Lung microvascular endothelial cell (primary cell): ENCODE results near the gene TNS3. TPM values are rescaled to one million over a fixed set of nuclear protein-coding genes. Genes with fewer than 3 reads are reported as not detected.
"Not testable (repeated sequence)": the region's sequence is repeated elsewhere in the genome, so short reads cannot be mapped to it uniquely, and the experiment has no call there.

Experiments
- DNase-seq, 2 donors: peaks; one replicate each; pipeline versions ENCODE4 v3.0.0 to v3.0.0-alpha.2; 2010; ENCODE audit warnings: low read depth in 2 of 2
- total RNA-seq: library from RNA; depleted of rRNA; stranded (reverse); fragments of >200 nt; gene quantifications from 2 replicates; pipeline ENCODE4 v1.2.1, GENCODE V29; 2014

The TNS3 gene
- 6.8 and 10.3 TPM in 2 replicates for total RNA-seq

DNA sequence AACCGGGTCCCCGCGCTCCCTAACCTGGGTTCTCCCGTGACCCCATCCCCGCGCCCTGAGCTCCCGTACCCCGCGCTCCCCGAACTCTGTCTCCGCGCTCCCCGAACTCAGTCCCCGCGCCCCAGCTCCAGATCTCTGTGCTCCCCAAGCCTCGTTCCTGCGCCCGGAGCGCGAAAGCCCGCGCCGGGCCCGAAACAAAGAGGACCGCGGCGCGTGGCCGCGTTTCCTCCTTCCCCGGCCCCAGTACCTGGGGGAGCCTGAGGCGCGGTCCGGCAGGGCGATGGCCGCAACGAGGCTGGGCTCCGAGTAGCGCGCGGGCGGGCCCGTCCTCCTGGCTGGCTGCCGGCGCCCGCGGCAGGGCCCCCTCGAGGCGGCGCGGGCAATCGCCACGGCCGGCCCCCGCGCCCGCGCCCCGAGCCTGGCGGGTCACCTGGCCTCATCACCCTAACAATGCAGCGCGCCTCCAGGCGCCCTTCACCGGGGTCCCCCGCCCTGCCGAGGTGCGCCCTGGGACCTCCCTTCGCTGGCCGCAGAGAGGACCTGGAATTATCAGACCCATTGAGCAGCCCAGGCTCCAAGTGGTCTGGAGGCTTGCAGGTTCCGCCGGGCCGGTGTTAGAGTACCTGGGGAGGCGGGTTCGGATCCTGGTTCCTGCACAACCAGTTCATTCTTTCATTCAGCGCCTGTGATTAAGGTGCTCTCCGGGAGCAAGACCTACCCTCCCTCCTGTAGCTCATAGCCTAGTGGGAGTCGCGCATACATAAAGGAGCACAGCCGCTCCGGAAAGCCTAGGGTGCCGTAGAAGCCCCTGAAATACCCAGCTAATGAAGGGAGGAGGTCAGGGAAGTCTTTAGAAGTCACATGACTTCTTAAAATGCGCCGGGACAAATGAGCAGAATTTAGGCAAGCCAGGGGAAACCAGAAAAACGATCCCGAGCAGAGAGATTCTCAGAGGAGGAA is at the start of gene TNS3:
Gene TNS3 (minus strand): TSS at position 308 of the 960 bp plus-strand sequence. CDS start 142,475 bp downstream, outside the sequence.
- peak; percentile 56 to 65 for DNase-seq

DNA sequence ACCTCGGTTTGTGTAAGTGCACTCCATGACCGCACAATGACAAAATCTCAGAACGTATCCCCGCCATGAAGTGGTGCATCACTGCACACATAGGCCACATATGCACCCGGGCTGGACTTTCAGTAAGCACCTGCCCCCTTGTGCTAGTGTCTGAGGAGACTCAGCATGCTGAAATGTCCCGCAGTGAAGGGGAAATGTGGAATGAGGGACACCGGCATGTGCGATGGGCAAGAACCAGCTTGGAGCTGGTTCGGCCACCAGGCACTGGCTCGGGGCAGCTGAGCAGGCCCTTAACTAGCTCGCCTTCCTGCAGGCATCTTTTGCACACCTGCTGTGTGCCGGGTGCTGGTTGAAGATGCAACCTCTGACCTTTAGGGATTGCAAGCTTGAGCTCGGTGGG is 49.8 kb upstream of the TNS3 start:
- no peak for DNase-seq

DNA sequence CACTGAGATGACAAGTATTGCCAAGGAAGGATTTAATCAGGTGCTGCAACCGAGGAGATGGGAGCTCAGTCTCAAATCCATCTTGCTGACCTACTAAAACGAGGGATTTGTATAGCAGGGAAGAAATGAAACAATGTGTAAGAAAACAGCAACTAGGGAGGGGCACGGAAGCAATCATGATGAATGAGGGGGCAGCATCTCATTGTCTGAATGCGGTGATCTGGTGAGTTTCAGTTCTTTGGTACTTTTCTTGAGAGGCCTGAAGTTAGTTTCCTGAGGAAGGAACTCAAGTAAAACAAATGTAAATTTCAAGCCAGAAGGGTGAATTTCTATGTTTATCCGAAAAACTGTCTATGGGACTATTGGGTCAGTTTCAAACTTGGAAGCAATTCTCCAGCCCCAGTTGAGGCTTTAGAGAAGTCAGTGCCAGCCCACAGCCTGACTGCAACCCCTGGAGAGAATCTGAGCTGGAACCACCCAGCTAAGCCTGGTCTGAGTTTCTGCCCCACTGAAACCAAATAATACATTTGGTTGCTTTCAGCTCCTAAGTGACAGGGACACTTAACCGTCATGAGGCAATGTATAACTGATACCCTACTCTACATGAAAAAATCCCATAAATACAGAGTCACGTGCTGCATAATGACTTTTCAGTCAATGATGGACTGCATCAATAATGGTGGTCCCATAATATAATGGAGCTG is 45.8 kb upstream of the TNS3 start:
- peak in 1 of 2 donors; percentile 44 for DNase-seq

DNA sequence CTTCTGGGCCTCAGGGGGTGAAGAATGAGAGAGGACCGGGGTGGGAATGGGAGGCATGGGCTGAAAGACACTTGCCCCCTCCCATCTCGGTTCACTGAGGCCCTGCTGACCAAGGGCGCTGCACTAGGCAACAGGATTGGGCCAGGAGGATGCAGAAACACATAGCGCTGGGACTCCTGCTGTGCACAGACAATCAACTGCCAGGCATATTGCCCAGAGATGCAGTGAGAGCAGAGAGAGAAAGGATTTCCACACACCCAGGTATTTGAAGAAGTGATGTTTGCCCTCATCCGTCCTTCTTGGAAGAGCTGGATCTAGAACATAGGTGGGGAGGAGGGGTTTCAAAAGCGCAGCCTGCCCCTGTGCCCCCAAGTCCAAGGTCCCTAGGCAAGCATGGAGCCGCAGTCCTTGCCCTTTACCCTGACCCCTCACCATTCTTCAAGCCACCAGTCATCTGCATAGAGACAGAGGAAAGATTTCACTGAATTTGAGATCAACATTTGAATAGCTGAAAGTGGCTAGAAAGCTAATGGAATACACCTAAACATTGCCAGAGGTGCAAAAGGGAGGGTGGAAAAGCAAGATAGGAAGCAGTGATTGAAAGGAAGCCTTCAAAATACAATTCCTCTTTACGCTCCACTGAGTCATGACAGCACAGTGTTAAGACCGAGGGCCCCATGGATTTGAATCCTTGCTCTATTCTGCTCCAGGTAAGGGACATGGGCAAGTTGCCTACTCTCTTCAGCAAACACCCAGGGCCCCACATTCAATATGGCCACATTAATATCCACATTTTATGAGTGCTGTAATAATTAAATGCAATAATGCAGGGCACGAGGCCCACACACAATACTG is 44.2 kb upstream of the TNS3 start:
- DNase-seq: no peak

DNA sequence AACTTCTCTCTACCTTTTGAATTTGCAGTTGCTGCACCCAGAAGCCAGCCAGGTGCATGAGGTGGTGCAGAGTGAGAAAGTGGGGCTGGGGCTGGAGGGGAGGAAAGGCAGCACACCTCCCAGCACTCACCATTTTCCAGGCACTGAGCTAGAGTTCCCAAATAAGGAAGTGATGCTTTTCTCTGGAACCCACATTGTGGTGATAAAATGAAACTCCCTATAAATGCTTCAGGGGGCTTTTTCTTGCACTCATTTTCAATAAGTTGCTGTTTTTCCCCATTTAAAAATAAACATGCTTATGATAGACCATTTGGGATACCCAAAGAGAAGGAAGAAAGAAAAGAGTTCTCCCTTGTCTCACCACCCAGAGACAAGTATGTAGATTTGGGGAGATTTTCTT is 42.8 kb upstream of the TNS3 start:
- DNase-seq: no peak

DNA sequence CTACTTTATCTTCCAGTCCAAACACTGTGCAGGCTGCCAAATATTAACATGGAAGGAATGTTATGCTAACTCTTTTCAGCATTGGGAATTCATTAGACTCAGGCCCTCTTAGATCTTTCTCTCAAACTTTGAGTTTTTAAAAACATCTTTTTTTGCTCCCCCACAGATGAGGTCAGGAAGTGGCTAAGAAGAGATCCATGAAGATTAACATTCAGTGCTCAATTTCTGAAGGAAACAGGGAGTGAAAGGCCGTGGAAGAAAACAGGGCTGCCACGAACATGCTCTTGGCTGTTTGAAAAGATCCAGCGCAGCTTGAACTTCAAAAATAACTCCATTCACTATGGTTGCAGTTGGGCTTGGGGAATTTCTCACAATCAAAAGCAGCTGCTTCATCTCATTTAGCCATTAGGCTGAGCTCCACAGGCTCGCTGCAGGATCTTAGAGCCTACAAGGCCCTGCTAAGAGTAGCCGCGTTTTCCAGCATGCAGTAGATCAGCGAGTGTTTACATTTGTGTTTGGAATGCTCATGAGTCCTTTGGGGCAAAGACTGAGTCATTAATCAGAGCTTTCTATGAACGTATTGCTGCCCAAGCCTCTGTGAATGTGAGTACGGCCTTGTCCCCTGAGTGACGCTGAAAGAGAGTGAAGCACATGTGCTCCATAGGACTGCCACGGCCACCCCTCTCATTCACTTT is 41.2 kb upstream of the TNS3 start:
- peak in 1 of 2 donors; percentile 34 for DNase-seq

DNA sequence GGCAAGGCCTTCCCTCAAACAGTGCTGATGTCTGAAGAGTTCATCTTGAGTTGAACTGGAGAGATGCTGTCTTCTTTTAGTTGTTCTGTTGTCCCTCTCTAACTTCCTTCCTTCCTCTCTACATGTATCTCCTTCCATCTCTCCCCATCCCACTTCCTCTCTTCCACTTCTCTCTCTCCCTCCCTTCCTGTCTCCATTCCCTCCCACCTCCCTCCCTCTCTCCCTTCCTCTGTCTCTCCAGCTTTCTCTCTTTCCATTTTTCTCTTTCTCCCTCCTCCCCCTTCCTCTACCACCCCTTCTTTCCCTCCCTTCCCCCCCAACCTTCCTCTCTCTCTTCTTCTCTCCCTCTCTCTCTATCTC is 40.7 kb upstream of the TNS3 start:
- no peak for DNase-seq

DNA sequence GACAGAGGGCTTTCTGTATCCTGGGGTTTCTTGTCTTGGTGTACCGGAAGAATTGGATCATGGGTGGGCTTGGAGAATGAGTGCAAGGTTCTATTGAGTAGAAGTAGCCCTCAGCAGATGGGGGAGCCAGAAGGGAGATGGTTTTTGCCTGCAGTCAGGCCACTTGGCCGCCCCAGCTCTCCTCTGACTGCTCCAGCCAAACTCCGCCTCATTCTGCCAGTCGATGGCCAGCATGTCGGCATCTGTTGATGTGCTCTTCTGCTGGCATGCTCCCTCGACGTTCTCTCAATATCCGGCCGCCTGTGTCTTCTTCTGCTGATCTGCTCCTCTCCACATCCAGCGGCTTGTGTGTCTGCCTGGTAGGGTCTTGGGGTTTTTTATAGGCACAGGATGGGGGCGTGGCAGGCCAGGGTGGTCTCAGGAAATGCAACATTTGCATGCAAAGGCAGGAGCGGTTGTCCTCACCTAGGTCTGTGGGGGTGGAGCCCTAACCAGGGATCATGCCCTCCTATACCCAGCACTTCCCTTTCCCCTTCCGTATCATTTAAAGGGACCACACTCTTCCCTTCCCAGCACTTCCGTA is 40.2 kb upstream of the TNS3 start:
- DNase-seq: no peak

DNA sequence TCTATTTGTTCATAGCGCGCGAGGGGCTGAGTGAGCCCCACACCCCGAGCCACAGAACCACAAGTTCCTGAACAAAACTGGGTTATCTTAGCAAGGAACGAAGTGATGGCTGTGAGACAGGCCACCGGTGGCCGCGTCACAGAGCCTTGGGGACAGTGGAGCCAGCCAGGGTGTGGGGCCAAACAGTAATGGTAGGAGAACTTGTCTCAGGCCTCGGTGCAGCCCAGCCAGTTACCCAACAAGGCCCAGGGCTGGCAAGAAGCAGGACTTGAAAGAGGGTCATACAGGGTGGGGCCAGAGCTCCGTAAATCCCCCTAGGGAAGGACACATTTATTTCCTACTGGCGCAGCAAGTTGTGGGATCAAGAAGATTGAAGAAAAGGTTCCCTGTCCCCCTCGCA is 39.4 kb upstream of the TNS3 start:
- DNase-seq: no peak

DNA sequence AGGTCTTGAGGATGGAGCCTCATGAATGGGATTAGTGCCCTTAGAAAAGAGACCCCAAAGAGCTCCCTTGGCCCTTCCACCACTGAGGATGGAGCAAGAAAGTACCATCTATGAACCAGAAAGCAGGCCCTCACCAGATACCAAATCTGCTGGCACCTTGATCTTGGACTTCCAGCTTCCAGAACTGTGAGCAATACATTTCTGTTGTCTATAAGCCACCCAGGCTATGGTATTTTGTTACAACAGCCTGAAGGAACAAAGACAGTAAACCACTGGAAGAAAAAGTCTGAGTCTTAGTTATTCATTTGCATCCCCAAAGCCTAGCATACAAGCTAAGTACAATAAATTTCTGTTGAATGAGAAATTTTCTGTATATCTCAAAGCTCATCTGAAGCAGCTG is 37.9 kb upstream of the TNS3 start:
- no peak for DNase-seq

DNA sequence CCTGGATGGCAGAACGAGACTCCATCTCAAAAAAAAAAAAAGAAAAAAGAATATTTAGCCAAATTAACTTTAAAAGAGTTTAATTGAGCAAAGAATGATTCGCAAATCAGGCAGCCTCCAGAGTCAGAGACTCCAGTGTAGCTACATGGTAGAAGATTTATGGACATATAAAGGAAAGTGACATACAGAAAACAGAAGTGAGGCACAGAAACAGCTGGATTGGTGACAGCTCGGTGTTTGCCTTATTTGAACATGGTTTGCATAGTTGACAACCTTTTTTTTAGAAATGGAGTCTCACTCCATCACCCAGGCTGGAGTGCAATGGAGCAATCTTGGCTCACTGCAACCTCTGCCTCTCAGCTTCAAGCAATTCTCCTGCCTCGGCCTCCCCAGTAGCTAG is 35.2 kb upstream of the TNS3 start:
- no peak for DNase-seq

DNA sequence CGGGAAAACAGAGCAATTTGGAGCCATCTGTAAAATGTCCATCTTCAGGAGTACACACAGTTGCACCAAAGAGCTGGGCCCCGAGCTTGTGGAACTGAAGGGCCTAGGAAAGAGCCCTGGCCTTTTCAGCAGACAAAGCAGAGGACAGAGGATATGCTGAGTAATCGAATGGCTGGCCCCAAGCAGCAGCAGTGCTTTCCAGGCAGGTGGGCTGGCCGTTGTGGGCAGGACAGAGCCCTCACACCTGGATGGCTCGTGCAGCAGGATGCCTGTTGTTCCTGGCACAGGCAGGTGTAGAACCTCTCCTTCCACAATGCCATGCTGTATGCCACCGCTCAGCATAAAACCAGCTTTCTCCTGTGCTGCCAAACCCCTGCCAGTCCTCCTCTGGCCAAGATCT is 32.5 kb upstream of the TNS3 start:
- DNase-seq: no peak

DNA sequence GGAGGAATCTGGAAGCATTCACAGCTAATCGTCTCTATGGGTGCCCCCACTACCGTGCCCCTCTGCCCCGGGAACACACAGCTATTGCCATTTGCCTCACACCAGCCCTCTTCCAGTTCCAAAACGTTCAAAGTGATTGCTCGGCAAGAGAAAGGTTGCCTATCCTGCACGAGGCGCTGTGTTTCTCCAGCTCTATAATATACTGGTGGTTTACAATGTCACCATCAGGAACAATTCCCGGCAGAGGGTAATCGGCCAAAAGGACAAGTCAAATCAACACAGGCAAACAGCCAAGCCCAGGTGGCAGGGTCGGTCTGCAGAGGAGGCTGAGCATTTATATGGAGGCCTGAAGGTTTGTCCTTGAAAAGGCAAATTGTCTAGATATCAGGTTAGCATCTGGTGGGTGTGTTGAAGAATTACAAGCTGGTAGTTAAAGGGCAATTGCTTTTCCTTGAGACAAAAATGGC is 29.2 kb upstream of the TNS3 start:
- DNase-seq: peak; percentile 19 to 77

DNA sequence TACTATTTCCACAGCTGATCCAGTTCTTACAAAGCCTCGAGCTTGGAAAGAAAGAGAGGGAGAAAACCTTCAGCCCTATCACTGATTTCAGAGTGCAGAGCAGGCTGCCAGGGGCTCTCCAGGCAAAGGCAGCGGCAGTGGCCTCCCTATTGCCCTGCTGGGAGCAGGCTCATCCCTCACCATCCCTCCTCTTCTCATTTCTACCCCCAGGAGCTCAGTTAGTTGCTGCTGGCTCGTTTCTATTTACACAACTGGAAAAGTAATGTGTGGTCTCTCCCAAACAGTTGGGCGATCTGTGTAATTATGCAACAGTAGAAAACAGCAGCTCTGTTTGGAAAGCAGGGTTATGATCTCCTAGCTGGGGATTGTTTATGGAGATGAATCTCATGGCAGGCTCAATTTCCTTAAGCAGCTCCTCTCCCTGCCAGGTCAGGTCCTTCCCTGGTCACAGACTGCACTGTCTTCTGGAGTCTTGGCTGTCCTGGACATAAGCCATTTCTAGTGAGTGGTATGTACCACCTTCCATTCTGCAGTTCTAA is 28.7 kb upstream of the TNS3 start:
- DNase-seq: peak in 1 of 2 donors; percentile 41

DNA sequence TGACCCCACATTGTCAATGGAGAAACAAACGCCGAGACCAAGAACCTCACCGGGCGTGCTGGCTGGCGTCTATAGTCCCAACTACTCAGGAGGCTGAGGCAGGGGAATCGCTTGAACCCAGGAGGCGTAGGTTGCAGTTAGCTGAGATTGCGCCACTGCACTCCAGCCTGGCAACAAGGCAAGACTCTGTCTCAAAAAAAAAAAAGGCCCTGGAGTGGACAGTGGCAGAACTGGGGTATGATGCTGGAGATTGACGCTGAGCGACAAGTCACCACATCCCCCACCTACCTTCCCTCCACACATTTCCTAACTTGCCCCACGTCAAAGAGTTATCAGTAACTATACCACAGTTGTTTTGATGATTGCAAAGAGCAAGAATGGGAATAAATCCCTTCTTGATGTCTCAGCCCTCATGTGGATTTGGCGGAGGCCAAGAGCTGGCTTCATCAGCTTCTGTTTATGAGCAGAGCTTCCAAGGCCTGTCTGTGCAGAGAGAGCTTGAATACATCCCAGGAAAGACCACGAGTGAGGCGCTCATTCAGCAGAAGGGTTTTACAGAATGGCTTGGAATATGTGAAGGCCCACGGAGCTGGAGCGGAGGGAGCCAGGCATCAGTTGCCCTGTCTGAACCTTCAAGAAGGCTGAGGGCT is 28.0 kb upstream of the TNS3 start:
- DNase-seq: no peak

DNA sequence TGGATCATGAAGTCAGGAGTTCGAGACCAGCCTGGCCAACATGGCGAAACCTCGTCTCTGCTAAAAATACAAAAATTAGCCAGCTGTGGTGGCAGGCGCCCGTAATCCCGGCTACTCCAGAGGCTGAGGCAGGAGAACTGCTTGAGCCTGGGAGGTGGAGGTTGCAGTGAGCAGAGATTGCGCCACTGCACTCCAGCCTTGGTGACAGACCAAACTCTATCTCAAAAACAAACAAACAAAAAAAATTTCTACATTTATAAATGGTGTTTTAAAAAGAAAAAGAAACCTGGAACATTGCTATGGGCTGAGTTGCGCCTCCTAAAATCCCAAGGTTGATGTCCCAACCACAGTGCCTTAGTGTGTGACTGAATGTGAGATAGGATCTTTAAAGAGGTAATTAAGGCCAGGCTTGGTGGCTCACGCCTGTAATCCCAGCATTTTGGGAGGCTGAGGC is 24.7 kb upstream of the TNS3 start:
- not testable (repeated sequence) for DNase-seq

DNA sequence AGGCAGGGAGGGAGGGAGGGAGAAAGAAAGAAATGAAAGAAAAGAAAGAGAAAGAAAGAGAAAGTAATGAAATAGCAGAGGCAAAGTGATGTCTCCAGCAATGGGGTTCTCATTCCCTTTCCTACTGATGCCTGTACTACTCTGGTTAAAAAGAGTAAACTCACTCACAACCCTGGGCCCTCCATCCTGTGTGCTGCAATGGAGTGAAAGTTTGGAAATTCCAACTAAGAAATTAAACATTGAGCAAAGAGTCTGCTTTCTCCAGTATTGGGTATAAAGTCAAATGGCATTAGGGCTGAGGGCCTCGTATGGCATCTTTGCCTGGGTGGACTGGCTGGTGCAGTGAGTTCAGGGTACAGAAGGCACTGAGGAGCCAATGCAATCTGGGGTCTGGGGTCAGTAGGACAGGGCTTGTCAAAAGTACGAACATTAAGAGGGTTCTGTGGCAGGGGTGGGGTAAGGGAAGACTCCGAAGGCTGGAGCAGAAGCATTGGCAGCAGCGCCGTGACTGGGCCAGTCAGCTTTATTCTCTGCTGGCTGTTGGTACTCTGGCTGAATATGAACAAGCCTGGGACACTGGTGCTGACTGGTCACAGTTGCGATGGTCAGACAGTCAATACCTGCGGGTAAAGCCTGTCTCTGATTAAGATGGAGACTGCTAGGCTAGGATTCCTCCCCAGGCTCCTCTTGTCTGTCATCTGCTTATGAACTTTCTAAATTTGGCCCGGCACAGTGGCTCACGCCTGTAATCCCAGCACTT is 24.1 kb upstream of the TNS3 start:
- DNase-seq: no peak

DNA sequence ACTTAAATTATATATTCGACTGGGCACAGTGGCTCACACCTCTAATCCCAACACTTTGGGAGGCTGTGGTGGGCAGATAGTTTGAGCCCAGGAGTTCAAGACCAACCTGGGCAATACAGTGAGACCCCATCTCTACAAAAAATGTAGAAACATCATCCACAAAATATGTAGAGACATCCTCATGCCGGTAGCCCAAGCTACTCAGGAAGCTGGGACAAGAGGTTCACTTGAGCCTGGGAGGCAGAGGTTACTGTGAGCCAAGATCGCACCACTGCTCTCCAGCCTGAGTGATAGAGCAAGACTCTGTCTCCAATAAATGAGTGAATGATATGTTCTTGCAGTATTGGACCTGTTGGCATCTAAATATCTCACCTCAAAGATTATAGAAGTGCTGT is 22.6 kb upstream of the TNS3 start:
- DNase-seq: peak in 1 of 2 donors; percentile 51
